Tibial nerve (tissue), 4 donors: ENCODE data around the gene WDR1. TPM values are rescaled to one million over a fixed set of nuclear protein-coding genes. Genes with fewer than 3 reads are reported as not detected.

Experiments used
- DNase-seq, 2 donors: peaks; one replicate each; pipeline ENCODE4 v3.0.0-alpha.2; 2019; ENCODE audit warnings: low spot score in 2 of 2
- H3K27ac ChIP-seq, 4 donors: fragments of 200-600 bp; sonication (generic) in 3 of 4; one replicate each; pipeline ENCODE4 v1.5.1; 2017 to 2019; ENCODE audit warnings: mild to moderate bottlenecking in 1 of 4
- H3K27me3 ChIP-seq, 2 donors: fragments of 200-600 bp; sonication (generic) in 1 of 2; one replicate each; pipeline versions ENCODE4 v1.5.1 to v1.6.0; 2017 to 2019
- H3K36me3 ChIP-seq, 3 donors: fragments of 200-600 bp; sonication (generic); one replicate each; pipeline ENCODE4 v1.5.1; 2018 to 2019
- H3K4me1 ChIP-seq, 4 donors: fragments of 200-600 bp; sonication (generic) in 3 of 4; one replicate each; pipeline ENCODE4 v1.5.1; 2017 to 2019
- H3K4me3 ChIP-seq, 4 donors: fragments of 200-600 bp; sonication (generic) in 3 of 4; one replicate each; pipeline ENCODE4 v1.5.1; 2017 to 2019; ENCODE audit warnings: mild to moderate bottlenecking in 1 of 4, moderate library complexity in 1 of 4
- H3K9me3 ChIP-seq, 4 donors: fragments of 200-600 bp; sonication (generic) in 3 of 4; one replicate each; pipeline ENCODE4 v1.5.1; 2017 to 2019
- CTCF ChIP-seq, 5 experiments: fragments of 200-600 bp in 3 of 5; fragments of 450-650 bp in 2 of 5; sonication (generic) in 3 of 5; IDR thresholded peaks; one replicate each; pipeline ENCODE4 v1.5.1; 2016 to 2019; ENCODE audit warnings: antibody characterized with exemption in 5 of 5, mild to moderate bottlenecking in 3 of 5, moderate library complexity in 2 of 5
- EP300 ChIP-seq, 2 donors: sonication (generic); formaldehyde crosslinking; IDR thresholded peaks; one replicate each; pipeline ENCODE4 v1.6.1; 2017; ENCODE audit warnings: antibody characterized with exemption in 2 of 2, mild to moderate bottlenecking in 1 of 2
- POLR2A ChIP-seq, 2 donors: fragments of 450-650 bp; IDR thresholded peaks; one replicate each; pipeline ENCODE4 v1.6.1; 2017; ENCODE audit warnings: antibody characterized with exemption in 2 of 2, mild to moderate bottlenecking in 2 of 2, moderate library complexity in 2 of 2
- WGBS, 2 donors: methylation state at CpG; one replicate each; pipeline ENCODE4 v1.1.5; 2018; 5-methylcytosine and 5-hydroxymethylcytosine counted together
- total RNA-seq, 4 donors: library from RNA; depleted of rRNA; stranded (reverse); fragments of >200 nt; gene quantifications; one replicate each; pipeline ENCODE4 v1.1.0, GENCODE V29; 2016

The WDR1 gene
- total RNA-seq, 4 donors from 2014 or later = 142 to 204 (median 148) TPM

- DNase-seq = no peak
- 18 to 43% methylated on average over 2 of the region's 2 CpGs for WGBS, 2 donors
- TF ChIP-seq CTCF (IDR thresholded peaks at IDR 0.05) = no peak
- no peak for TF ChIP-seq EP300 (IDR thresholded peaks at IDR 0.05)
- no peak for TF ChIP-seq POLR2A (IDR thresholded peaks at IDR 0.05)
Measured at GRCh38 chr4:10066206-10066605, 50.4 kb downstream of the WDR1 start.

GRCh38 chr4:10063544-10064300, 52.9 kb downstream of the WDR1 start:
- Histone ChIP-seq H3K4me3 (no peak overlapping the region), H3K9me3 (no peaks in the 10 kb centered on the region), H3K27ac (peak overlapping the region; percentile 10 to 78 (median 60)), H3K36me3 (no peaks in the 10 kb centered on the region), H3K4me1 (peaks cover 0 to 36% (median 8%) of the 10 kb centered on the region in 4 donors), H3K27me3 (no peaks in the 10 kb centered on the region)
- TF ChIP-seq POLR2A (IDR thresholded peaks at IDR 0.05) = no peak
- peak in 1 of 2 donors; percentile 18 for TF ChIP-seq EP300 (IDR thresholded peaks at IDR 0.05)
- TF ChIP-seq CTCF (IDR thresholded peaks at IDR 0.05) = peak; percentile 44 to 87 (median 72)
- peak in 1 of 2 donors; percentile 47 for DNase-seq
- WGBS, 2 donors = 44 to 46% methylated on average over 8 to 9 of the region's 9 CpGs

More at GRCh38 chr4:10066206-10066605, 50.4 kb downstream of the WDR1 start:
- H3K27ac ChIP-seq = peak overlapping the region in 3 of 4 donors; percentile 30 to 80 (median 71)
- H3K9me3 ChIP-seq = no peaks in the 10 kb centered on the region
- no peak overlapping the region for H3K4me3 ChIP-seq
- H3K36me3 ChIP-seq = peaks cover 0 to 7% (median 0%) of the 10 kb centered on the region in 3 donors
- H3K4me1 ChIP-seq = peaks cover 0 to 36% (median 8%) of the 10 kb centered on the region in 4 donors
- H3K27me3 ChIP-seq = no peaks in the 10 kb centered on the region

GRCh38 chr4:10061650-10062415, 54.8 kb downstream of the WDR1 start:
- WGBS, 2 donors = 91 to 93% methylated on average over 3 of the region's 3 CpGs
- peaks cover 0 to 31% (median 8%) of the 10 kb centered on the region in 4 donors for H3K4me1 ChIP-seq
- H3K36me3 ChIP-seq = no peaks in the 10 kb centered on the region
- no peak for TF ChIP-seq CTCF (IDR thresholded peaks at IDR 0.05)
- TF ChIP-seq EP300 (IDR thresholded peaks at IDR 0.05) = no peak
- no peak for TF ChIP-seq POLR2A (IDR thresholded peaks at IDR 0.05)
- no peak for DNase-seq
- H3K27ac ChIP-seq = no peak overlapping the region
- H3K9me3 ChIP-seq = no peaks in the 10 kb centered on the region
- H3K4me3 ChIP-seq = no peak overlapping the region
- no peaks in the 10 kb centered on the region for H3K27me3 ChIP-seq

- no peaks in the 10 kb centered on the region for H3K27me3 ChIP-seq
- H3K9me3 ChIP-seq = no peaks in the 10 kb centered on the region
- H3K27ac ChIP-seq = no peak overlapping the region
- DNase-seq = no peak
- no peak overlapping the region for H3K4me3 ChIP-seq
- 92 to 94% methylated on average over 7 of the region's 7 CpGs for WGBS, 2 donors
- H3K4me1 ChIP-seq = peaks cover 0 to 10% (median 3%) of the 10 kb centered on the region in 4 donors
- TF ChIP-seq CTCF (IDR thresholded peaks at IDR 0.05) (no peak), EP300 (IDR thresholded peaks at IDR 0.05) (no peak), POLR2A (IDR thresholded peaks at IDR 0.05) (no peak)
- no peaks in the 10 kb centered on the region for H3K36me3 ChIP-seq
Measured at GRCh38 chr4:10058371-10058770, 58.2 kb downstream of the WDR1 start.

- H3K36me3 ChIP-seq = no peaks in the 10 kb centered on the region
- H3K4me3 ChIP-seq = no peak overlapping the region
- H3K27ac ChIP-seq = no peak overlapping the region
- no peaks in the 10 kb centered on the region for H3K27me3 ChIP-seq
- no peaks in the 10 kb centered on the region for H3K9me3 ChIP-seq
- no peak for TF ChIP-seq POLR2A (IDR thresholded peaks at IDR 0.05)
- TF ChIP-seq EP300 (IDR thresholded peaks at IDR 0.05) = no peak
- TF ChIP-seq CTCF (IDR thresholded peaks at IDR 0.05) = no peak
- DNase-seq = no peak
- 65 to 90% methylated on average over 3 to 4 of the region's 4 CpGs for WGBS, 2 donors
- H3K4me1 ChIP-seq = peaks cover 0 to 3% (median 0%) of the 10 kb centered on the region in 4 donors
Measured at GRCh38 chr4:10057023-10057395, 59.6 kb downstream of the WDR1 start.
